HG03139 (cell line): ENCODE measurements around the gene USP2.

Experiments used
- ATAC-seq: cut with Tn5 transposase; IDR thresholded peaks from one replicate; pipeline ENCODE4 v1.9.1; 2021; ENCODE audit not compliant: unreplicated experiment

The USP2 gene

GRCh38 chr11:119381181-119381988 is at the start of gene USP2:
USP2 (minus strand) TSS chr11:119381690; CDS start chr11:119373480, 8,210 bp downstream.
- peak; percentile 98 for ATAC-seq

DNA sequence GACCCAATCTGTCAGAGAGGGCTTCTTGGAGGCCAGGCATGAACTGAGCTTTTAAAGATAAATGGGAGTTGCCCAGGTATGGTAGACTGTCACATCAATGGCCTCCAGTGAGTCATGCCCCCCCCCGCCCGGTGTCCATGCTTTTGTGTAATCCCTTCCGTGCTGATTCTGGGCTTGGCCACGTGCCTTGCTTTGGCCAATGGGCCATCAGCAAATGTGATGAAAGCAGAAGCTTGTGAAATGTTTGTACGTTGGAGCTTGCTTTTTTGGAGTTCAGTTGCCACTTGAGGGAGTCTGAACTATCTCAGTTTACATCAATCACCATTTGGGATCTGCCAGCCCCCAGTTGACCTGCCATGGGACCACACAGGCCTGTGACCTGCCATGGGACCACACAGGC is 45.8 kb upstream of the USP2 start:
- no peak for ATAC-seq

DNA sequence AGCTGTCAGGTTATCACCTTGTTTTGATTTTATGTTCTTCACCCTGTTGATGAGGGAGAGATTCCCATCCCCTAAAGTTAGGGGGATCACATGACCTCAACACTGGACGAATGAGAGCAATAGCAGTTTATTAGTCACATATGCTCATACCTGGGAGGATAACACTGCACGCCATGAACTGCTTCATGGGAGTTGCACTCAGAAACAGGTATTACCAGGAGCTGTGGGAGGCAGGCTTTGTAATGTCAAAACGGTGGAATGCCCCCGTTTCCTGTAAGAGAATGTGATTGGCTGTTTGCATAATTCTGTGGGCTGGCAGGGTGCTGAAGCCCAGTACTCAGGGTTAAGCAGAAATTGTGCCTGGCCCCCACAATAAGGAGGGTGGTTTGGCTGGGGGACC is 44.7 kb upstream of the USP2 start:
- no peak for ATAC-seq

DNA sequence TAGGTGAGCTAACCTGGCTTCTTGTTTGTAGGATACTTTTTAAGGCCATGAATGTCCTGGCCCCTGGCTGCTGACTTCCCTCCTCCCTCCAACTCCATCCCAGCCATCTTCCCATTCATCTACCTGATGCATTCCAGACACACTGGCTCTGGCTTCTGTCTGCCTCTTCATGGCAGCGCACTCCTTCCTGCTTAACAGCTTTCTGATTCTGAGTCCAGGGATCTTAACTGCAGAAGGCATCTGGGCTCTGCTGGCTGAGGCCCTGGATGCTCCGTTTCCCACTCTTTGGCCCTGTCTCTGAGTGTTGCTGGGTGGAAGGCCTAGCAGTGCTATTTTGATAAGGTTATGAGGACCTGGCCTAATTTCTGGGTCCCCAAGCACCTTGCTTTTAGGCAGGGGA is 43.3 kb upstream of the USP2 start:
- no peak for ATAC-seq

DNA sequence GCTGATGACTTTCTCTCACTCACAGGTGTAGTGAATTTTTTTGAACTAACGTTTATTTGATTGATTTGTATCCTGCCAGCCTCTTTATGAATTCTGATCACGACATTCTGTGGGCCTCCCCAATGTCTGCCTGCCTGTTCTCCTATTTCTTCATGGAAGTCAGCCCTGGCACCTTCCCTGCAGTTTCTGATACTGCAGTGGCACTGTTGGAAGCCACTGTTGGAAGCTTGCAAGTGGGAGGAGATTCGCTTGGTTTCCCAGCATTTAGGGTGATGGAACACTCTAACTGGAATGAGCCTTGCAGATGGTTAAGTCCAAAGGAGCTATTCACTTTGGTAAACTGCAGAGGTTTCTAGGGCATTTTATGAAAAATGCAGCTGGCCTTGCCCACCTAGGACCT is 42.8 kb upstream of the USP2 start:
- no peak for ATAC-seq

DNA sequence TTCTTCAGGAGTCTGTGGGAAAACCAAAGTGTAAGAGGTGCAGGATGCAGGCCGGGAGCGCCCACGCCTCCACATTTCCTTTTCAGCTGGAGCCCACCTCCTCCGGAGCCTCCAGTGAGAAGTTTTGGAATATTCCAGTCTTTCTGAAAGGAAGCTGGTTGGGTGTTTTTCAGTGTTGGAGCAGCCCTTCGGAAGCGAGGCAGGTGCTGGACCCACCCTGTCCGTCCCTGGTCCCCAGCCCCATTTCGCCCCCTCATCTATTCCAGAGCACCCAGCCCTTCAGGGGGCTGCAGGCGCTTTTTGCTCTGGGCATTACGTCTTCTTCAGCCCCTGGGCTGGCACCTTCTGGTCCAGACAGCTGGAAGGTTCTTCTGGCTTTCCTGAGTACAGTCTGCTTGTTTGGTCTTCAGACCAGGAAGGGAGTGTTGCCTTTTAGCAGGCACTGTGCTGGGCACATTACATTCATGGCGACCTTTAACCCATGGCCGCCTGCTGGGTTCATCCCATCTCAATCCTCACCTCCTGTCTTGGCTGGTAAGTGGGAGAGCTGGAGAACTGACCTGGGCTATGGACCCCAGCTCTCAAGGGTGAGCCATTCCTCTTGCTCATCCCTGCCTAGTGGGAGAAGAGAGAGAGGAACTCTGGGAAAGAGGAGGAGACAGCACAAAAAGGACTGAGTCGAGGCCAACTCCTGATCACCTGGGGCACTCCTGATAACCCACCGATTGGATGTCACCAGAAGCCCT is 42.2 kb upstream of the USP2 start:
- ATAC-seq, result no peak

GRCh38 chr11:119422809-119423508 is 41.5 kb upstream of the USP2 start, which contains the start of gene THY1:
THY1 (minus strand) TSS chr11:119423172; CDS start chr11:119420905, 2,267 bp downstream.
- no peak for ATAC-seq

DNA sequence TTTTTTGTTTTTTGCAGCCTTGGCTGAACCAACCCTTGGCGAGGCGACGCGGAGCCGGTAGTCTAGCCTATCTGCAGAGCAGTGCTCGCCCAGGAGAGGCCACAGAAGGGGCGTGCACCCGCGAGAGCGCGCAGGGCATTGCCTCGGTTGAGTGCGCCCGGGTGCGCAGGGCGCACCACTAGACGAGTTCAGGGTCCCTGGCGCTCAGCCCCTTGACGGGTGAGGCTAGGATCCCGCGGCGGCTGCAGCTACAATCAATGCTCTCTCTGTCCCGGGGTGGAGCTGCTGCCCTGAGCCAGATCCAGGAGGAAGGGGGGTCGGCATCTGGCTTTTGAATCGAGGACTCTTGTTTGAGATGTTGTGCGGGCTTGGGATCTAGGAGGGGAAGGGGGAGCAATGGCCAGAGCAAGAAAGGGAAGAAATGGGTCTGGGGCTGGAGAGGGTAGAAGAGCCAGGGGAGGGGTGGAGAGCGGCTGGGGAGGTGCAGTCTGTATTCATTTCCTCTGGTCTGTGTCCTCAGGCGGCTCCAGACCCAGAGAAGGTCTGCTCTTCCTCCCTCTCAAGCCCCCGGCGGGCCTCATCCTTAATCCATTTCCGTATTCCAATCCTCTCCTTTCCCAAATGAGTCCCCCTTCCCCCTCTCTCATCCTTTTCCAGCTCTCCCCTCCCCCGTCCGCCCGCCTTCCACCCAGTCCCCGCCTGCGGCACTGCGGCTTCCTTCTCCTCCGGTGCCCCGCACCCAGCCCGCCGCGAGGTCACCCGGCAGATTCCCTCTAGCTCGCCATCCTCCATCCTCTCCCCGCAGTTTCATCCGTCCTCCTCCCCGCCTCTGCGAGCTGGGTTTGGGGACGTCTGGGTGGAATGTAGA is 40.7 kb upstream of the USP2 start:
- no peak for ATAC-seq

- no peak for ATAC-seq
These were observed 39.9 kb upstream of the USP2 start for GRCh38 chr11:119421351-119421750.

DNA sequence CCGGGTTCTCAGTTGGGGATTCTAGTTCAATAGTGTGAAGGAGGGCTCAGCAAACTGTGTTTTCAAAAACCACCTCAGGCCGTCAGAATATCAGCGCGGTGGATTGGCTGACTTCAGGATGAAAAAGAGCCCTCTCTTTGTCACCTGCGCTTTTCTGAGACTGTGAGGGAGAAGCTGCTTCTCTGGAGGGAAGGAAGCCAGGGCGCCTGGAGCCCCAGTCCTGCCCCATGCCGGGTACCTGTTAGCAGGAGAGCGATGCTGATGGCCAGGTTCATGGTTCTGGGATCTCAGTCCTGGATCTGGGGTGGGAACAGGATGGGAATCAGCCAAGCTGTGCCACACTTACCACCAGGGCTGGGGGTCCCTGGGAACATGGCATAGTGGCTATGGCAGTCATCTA is 39.1 kb upstream of the USP2 start:
- no peak for ATAC-seq

DNA sequence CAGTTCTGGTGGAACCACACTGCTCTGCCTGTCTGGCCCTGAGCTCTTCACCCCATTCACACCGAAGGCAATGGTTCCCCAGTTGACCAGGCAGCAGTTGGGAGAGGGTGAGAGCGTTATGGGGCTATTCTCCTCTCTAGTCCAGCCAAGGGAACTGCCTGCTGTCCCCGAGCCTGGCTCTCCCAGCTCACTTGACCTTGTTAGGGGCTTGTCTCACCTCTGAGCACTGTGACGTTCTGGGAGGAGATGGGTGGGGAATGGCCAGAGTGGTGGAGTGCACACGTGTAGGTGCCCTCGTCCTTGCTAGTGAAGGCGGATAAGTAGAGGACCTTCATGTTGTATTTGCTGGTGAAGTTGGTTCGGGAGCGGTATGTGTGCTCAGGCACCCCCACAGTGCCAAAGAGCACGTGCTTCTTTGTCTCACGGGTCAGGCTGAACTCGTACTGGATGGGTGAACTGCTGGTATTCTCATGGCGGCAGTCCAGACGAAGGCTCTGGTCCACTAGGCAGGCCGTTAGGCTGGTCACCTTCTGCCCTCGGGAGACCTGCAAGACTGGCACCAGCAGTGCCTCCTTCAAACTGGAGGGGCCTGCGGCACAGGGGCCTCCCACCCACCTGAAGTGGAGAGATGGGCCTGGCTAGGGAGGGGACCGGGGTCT is 38.5 kb upstream of the USP2 start:
- ATAC-seq, result no peak

DNA sequence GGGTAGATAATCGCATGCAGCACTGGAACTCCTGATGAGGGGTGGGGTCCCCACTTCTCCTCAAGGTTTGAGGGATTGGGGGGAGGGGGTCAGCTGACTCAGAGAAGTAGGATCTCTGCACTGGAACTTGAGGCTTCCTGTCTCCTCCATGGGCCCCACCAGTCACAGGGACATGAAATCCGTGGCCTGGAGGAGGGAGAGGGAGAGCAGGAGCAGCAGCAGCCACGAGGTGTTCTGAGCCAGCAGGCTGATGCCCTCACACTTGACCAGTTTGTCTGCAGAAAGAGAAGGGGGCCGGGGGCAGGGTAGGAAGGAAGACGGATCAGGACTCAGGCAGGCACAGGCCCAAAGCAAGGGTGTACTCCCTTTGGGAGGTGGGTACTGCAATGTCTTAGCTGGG is 37.8 kb upstream of the USP2 start:
- ATAC-seq, result no peak

GRCh38 chr11:119418759-119419158 is 37.3 kb upstream of the USP2 start:
- ATAC-seq, result no peak

DNA sequence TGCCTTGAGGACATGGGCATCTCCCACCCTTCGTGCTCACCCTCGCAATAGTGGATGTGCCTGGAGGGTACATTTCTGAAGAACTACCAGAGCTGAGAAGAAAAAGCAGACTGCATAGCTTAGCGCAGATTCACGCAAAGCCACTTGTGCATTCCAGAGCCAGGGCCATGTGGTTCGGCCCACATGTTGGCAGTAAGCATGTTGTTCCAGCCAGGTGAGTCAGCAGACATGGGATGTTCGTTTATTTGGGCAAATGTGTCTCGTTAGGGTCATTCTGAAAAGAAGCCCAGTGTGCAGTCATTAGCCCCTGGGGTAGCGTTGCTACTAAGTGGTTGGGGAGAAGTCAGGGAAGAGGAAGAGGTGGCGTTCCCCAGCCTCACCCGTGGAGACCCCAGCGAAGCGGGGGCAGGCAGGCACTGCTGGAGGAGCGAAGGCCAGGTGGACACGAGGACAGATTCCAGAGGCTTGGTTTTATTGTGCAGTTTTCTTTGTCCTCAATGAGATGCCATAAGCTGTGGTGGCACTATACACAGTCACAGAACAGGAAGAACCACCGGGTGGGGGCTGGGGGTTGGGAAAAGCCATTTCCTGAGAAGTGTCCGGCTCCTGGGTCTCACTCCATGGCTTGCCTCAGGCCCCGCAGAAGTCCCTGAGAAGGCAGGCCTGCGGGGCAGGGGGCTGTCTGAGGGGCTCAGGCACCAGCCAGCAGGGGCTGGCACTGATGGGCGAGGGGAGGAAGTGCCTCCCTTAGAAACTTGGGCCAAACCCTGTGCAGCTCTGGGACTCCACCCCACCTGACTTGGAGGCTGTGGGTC is 36.4 kb upstream of the USP2 start:
- no peak for ATAC-seq

DNA sequence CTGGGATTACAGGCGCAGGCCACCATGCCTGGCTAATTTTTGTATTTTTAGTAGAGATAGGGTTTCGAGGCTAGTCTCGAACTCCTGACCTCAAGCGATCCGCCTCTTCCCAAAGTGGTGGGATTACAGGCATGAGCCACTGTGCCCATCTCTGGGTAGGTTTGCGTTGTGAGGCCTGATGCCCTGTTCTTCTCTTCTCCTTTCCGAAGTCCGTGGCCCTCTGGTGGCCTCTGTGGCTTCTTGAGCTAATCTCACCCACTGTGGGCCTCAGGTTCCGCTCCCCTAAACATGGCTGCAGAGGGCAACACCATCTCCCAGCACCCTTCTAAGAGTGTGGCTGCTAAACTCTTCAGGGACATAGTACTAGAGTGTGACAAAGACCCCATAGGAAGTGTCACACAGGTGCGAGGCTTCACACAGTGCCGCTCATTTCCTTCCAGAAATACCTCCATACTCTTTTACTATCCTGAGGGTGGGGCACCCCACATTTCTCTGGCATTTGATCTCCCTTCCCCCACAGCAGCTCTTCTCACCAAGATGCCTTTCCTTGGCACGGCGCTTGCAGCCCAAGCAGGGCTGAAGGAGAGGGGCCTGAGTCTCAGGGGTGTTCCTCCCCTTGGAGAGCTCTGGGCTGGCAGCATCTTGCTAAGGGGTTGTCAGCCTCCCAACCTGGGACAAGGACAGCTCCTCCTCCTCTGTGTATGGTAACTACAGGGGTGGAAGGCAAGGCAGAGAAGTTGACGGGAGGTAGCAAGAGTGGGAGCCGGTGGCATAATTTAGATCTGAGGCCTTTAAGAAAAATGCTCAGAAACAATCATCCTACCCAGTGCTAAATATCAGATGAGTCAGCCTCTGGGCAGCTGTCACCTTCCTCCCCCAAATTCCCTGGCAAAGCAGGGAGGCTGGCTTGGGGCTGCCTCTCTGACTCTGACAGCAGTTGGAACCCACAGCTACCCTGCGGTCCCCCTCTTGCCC is 35.4 kb upstream of the USP2 start:
- ATAC-seq, result no peak

GRCh38 chr11:119415966-119416365 is 34.5 kb upstream of the USP2 start:
- no peak for ATAC-seq

DNA sequence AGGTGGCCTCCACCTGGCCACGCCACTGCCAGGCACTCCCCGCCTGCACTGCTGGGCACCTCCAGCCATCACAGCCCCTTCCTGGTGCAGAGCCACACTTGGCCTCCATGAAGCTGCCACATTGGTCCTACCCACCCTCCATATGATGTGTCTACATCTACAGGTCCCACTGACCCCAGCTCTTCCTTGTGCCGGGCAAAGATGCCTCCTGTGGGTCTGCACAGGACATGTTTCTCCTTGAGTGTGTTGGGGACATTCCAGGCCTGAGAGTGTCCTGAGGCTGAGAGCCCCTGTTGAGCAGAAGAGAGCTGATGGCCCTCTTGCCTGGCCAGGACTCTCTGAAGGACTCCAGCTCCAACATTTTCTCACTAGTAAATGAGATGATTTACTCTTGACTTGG is 34.0 kb upstream of the USP2 start:
- no peak for ATAC-seq

GRCh38 chr11:119414734-119415133 is 33.2 kb upstream of the USP2 start:
- ATAC-seq, result no peak
